Stimulated activated CD8-positive, alpha-beta memory T cell treated with anti-CD3 and anti-CD28 coated beads, Interleukin-12 subunit alpha, Interleukin-12 subunit beta, amount 100 ng/mL, for 24 hours (primary cell): Measurements from ENCODE around the gene MAPK12.
"Not testable (repeated sequence)": the region's sequence is repeated elsewhere in the genome, so short reads cannot be mapped to it uniquely, and the experiment has no call there.

Experiments used
- DNase-seq: peaks from one replicate; pipeline ENCODE4 v3.0.0-alpha.2; 2020; ENCODE audit errors: extremely low read depth

Gene MAPK12

GRCh38 chr22:50216055-50216683, 45.3 kb downstream of the MAPK12 start:
- DNase-seq, result no peak

- DNase-seq, result no peak
Observed at GRCh38 chr22:50215297-50216054, 46.0 kb downstream of the MAPK12 start.

GRCh38 chr22:50213263-50213662, 48.2 kb downstream of the MAPK12 start:
- DNase-seq, result no peak

- no peak for DNase-seq
Observed at GRCh38 chr22:50211147-50211546, 50.3 kb downstream of the MAPK12 start.

GRCh38 chr22:50210378-50211139, 50.9 kb downstream of the MAPK12 start:
- no peak for DNase-seq

GRCh38 chr22:50209893-50210292, 51.6 kb downstream of the MAPK12 start:
- no peak for DNase-seq

- no peak for DNase-seq
Observed at GRCh38 chr22:50208939-50209892, 52.3 kb downstream of the MAPK12 start.

GRCh38 chr22:50208430-50208938, 53.0 kb downstream of the MAPK12 start:
- no peak for DNase-seq

GRCh38 chr22:50207383-50208140, 53.9 kb downstream of the MAPK12 start:
- DNase-seq, result no peak

- no peak for DNase-seq
Observed at GRCh38 chr22:50206599-50206998, 54.9 kb downstream of the MAPK12 start.

GRCh38 chr22:50205781-50206569, 55.5 kb downstream of the MAPK12 start:
- no peak for DNase-seq

GRCh38 chr22:50204998-50205397, 56.5 kb downstream of the MAPK12 start:
- DNase-seq, result not testable (repeated sequence)

- no peak for DNase-seq
Observed at GRCh38 chr22:50204571-50204970, 56.9 kb downstream of the MAPK12 start.

GRCh38 chr22:50203288-50203687, 58.2 kb downstream of the MAPK12 start:
- DNase-seq, result no peak
